ENCODE results near the gene SH3RF2. TPM values are rescaled to one million over a fixed set of nuclear protein-coding genes. Genes with fewer than 3 reads are reported as not detected.
"Not testable (repeated sequence)": the region's sequence is repeated elsewhere in the genome, so short reads cannot be mapped to it uniquely, and the experiment has no call there.

SH3RF2 gene
- total and polyA plus RNA-seq, 4 experiments from 2014 or later = not detected

DNA sequence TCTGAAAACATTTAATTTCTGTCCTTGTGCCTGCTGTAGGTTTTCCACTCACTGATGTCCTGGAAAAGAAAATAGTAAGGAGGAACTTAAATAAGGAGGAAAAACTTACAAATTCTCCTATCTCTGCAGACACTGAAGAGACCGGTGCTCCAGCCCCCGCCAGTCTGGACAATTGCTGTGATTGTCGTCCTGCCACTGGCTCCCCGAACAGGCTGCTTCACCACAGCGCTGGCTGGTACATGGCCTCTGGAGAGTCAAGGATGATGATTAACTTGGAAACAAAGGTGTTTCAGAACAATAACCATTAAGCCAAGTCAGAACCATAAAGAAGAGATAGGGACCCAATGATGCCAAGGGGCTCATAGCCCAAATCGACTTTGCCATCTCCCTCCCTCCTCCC, 161.7 kb downstream of the SH3RF2 start:
- ChIA-PET POLR2A (ENCODE audit: partially characterized antibody) (no interaction called here), CTCF (ENCODE audit: partially characterized antibody) (no interaction called here)
- no peaks in the 10 kb centered on the region for H3K4me1 ChIP-seq (ENCODE audit: insufficient read depth, low read length)
- Mint-ChIP-seq H3K27me3 (no peaks in the 10 kb centered on the region), H3K36me3 (peaks cover 0 to 4% of the 10 kb centered on the region in 2 donors), H3K9me3 (peaks cover 0 to 3% (median 0%) of the 10 kb centered on the region in 8 donors), H3K27ac (no peak overlapping the region), H3K4me3 (no peak overlapping the region), H3K4me1 (no peaks in the 10 kb centered on the region)
- no peaks in the 10 kb centered on the region for H3K27me3 ChIP-seq (ENCODE audit: insufficient read depth, low read length)
- H3K4me3 ChIP-seq (ENCODE audit: low read length in 2 of 2) = no peak overlapping the region
- intact Hi-C loops (cut with micrococcal nuclease) = no loop called here
- DNase-seq = no peak
- no peaks in the 10 kb centered on the region for H3K36me3 ChIP-seq (ENCODE audit: insufficient read depth, low read length)
- H3K27ac ChIP-seq (ENCODE audit: low read depth, low read length) = no peak overlapping the region
- H3K9me3 ChIP-seq (ENCODE audit: control insufficient read depth in 1 of 2, low read length in 2 of 2) = no peaks in the 10 kb centered on the region

DNA sequence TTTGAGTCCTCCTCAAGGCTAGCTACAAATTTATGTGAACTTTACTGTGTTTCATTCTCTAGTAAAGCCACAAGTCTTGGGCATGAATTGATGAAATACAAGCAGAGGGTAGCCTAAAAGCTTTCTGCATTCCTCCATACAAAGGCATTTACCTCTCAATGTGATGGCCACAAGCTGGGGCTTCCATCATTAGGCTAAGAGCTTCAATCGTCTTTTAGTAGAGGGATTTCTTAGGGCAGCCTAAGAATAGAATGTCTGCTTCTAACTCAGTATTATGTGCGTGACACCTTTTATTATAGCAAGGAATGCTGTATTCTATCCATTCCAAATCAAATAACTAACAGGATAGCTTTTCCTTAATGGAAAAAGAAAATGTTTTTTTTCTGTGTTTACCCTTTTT, 165.3 kb downstream of the SH3RF2 start:
- DNase-seq = no peak
- CTCF ChIA-PET (ENCODE audit: partially characterized antibody) = no interaction called here
- H3K27ac ChIP-seq (ENCODE audit: low read depth, low read length) = no peak overlapping the region
- H3K27me3 Mint-ChIP-seq = no peaks in the 10 kb centered on the region
- no peaks in the 10 kb centered on the region for H3K36me3 ChIP-seq (ENCODE audit: insufficient read depth, low read length)
- no peak overlapping the region for H3K27ac Mint-ChIP-seq
- H3K4me3 ChIP-seq (ENCODE audit: low read length in 2 of 2) = no peak overlapping the region
- peaks cover 0 to 3% (median 0%) of the 10 kb centered on the region in 8 donors for H3K9me3 Mint-ChIP-seq
- H3K4me1 Mint-ChIP-seq = no peaks in the 10 kb centered on the region
- no peaks in the 10 kb centered on the region for H3K9me3 ChIP-seq (ENCODE audit: control insufficient read depth in 1 of 2, low read length in 2 of 2)
- peaks cover 3 to 16% of the 10 kb centered on the region in 2 donors for H3K36me3 Mint-ChIP-seq
- POLR2A ChIA-PET (ENCODE audit: partially characterized antibody) = no interaction called here
- no peak overlapping the region for H3K4me3 Mint-ChIP-seq
- no peaks in the 10 kb centered on the region for H3K4me1 ChIP-seq (ENCODE audit: insufficient read depth, low read length)
- intact Hi-C loops (cut with micrococcal nuclease) = no loop called here
- no peaks in the 10 kb centered on the region for H3K27me3 ChIP-seq (ENCODE audit: insufficient read depth, low read length)

DNA sequence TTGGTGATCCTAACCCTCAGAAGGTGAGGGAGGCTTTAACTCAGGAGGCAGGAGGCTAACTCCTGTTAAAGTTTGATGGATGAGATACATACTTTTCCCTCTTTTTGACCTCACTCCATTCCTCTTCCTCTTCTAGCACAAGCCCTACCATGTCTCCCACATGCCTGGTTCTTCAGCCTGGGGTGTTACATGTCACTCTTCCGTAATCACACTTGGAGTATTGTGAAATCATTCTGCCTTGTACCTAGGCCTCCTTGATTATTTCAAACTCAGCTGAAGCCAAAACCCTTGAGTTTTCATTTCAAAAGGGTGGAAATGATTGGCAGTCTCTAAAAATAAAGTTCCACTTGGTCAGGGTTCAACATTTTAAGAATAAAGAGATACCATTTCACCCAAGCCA, 167.2 kb downstream of the SH3RF2 start:
- Histone ChIP-seq H3K9me3 (ENCODE audit: control insufficient read depth in 1 of 2, low read length in 2 of 2) (no peaks in the 10 kb centered on the region), H3K27me3 (ENCODE audit: insufficient read depth, low read length) (no peaks in the 10 kb centered on the region), H3K4me1 (ENCODE audit: insufficient read depth, low read length) (no peaks in the 10 kb centered on the region), H3K4me3 (ENCODE audit: low read length in 2 of 2) (no peak overlapping the region), H3K27ac (ENCODE audit: low read depth, low read length) (no peak overlapping the region), H3K36me3 (ENCODE audit: insufficient read depth, low read length) (no peaks in the 10 kb centered on the region)
- no peak for DNase-seq
- POLR2A ChIA-PET (ENCODE audit: partially characterized antibody) = no interaction called here
- Mint-ChIP-seq H3K9me3 (peaks cover 0 to 3% (median 0%) of the 10 kb centered on the region in 8 donors), H3K27me3 (no peaks in the 10 kb centered on the region), H3K4me1 (no peaks in the 10 kb centered on the region), H3K36me3 (peaks cover 4 to 16% of the 10 kb centered on the region in 2 donors), H3K4me3 (no peak overlapping the region), H3K27ac (no peak overlapping the region)
- CTCF ChIA-PET (ENCODE audit: partially characterized antibody) = no interaction called here
- intact Hi-C loops (cut with micrococcal nuclease) = no loop called here

DNA sequence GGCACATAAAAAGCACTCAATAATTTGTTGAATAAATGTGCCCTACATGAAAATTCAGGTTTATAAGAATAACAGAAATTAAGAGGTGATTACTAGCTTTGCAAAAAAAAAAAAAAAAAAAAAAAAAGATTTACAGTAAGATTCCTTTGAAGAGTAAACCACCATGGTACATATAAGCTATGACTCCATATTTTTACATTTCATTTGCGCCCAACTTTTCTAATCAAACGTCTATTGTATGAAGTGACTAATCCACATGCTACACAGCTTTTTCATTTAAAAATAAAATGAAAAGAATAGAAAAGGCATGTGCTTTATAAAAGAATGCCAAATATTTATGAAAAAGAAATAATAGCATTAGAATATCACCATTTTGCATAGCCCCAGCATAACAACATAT, 169.1 kb downstream of the SH3RF2 start, which contains the start of gene PLAC8L1:
TSS of gene PLAC8L1 (minus strand) at position 101 of the 400 bp plus-strand sequence. CDS start 1,266 bp downstream, outside the sequence.
- H3K27ac Mint-ChIP-seq = no peak within 1 kb of the TSS
- Histone ChIP-seq H3K4me1 (ENCODE audit: insufficient read depth, low read length) (no peaks in the 10 kb centered on the region), H3K27ac (ENCODE audit: low read depth, low read length) (no peak within 1 kb of the TSS), H3K9me3 (ENCODE audit: control insufficient read depth in 1 of 2, low read length in 2 of 2) (no peaks in the 10 kb centered on the region), H3K27me3 (ENCODE audit: insufficient read depth, low read length) (no peaks in the 10 kb centered on the region), H3K36me3 (ENCODE audit: insufficient read depth, low read length) (no peaks in the 10 kb centered on the region), H3K4me3 (ENCODE audit: low read length in 2 of 2) (no peak within 1 kb of the TSS)
- H3K27me3 Mint-ChIP-seq = no peaks in the 10 kb centered on the region
- no peaks in the 10 kb centered on the region for H3K9me3 Mint-ChIP-seq
- ChIA-PET CTCF (ENCODE audit: partially characterized antibody) (no interaction called here), POLR2A (ENCODE audit: partially characterized antibody) (no interaction called here)
- DNase-seq = no peak
- intact Hi-C loops (cut with micrococcal nuclease) = no loop called here
- H3K36me3 Mint-ChIP-seq = peaks cover 4 to 16% of the 10 kb centered on the region in 2 donors
- H3K4me3 Mint-ChIP-seq = no peak within 1 kb of the TSS
- H3K4me1 Mint-ChIP-seq = no peaks in the 10 kb centered on the region

DNA sequence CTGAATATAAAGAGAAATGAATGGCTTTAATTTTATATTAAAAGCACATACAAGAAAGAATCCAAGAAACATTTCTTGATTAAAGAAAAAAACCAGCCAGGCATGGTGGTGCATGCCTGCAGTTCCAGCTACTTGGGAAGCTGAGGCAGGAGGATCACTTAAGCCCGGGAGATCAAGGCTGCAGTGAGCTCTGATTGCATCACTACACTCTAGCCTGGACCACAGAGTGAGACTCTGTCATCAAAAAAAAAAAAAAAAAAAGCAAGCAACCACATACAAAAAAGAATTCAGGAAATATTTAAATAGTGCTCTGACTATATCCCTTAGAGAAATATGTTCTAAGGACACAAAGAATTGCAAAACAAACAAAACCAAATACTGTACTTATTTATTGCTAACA, 171.5 kb downstream of the SH3RF2 start:
- Mint-ChIP-seq H3K27ac (no peak overlapping the region), H3K27me3 (no peaks in the 10 kb centered on the region), H3K4me3 (no peak overlapping the region), H3K9me3 (no peaks in the 10 kb centered on the region), H3K4me1 (no peaks in the 10 kb centered on the region), H3K36me3 (peaks cover 16 to 17% of the 10 kb centered on the region in 2 donors)
- Histone ChIP-seq H3K36me3 (ENCODE audit: insufficient read depth, low read length) (no peaks in the 10 kb centered on the region), H3K4me1 (ENCODE audit: insufficient read depth, low read length) (no peaks in the 10 kb centered on the region), H3K9me3 (ENCODE audit: control insufficient read depth in 1 of 2, low read length in 2 of 2) (no peaks in the 10 kb centered on the region), H3K4me3 (ENCODE audit: low read length in 2 of 2) (no peak overlapping the region), H3K27me3 (ENCODE audit: insufficient read depth, low read length) (no peaks in the 10 kb centered on the region), H3K27ac (ENCODE audit: low read depth, low read length) (no peak overlapping the region)
- no peak for DNase-seq
- ChIA-PET POLR2A (ENCODE audit: partially characterized antibody) (no interaction called here), CTCF (ENCODE audit: partially characterized antibody) (no interaction called here)
- intact Hi-C loops (cut with micrococcal nuclease) = no loop called here

DNA sequence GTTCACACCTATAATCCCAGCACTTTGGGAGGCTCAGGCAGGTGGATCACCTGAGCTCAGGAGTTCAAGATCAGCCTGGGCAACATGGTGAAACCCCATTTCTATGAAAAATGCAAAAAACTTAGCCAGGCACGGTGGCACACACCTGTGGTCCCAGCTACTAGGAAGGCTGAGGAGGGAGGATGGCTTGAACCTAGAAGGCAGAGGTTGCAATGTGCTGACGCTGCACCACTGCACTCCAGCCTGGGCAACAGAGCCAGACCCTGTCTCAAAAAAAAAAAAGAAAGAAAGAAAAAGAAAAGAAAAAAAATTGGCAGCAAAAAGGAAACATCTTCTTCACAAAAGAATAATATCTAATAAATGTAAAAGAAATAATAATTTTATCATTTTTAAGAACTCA, 172.5 kb downstream of the SH3RF2 start:
- POLR2A ChIA-PET (ENCODE audit: partially characterized antibody) = interaction anchor here (0.6 kb wide), 1 partner anchor 22 kb away, joined by 3 read pairs; no protein-coding TSS in a partner anchor
- H3K27me3 Mint-ChIP-seq; CTCF ChIA-PET (ENCODE audit: partially characterized antibody): not testable (repeated sequence)

DNA sequence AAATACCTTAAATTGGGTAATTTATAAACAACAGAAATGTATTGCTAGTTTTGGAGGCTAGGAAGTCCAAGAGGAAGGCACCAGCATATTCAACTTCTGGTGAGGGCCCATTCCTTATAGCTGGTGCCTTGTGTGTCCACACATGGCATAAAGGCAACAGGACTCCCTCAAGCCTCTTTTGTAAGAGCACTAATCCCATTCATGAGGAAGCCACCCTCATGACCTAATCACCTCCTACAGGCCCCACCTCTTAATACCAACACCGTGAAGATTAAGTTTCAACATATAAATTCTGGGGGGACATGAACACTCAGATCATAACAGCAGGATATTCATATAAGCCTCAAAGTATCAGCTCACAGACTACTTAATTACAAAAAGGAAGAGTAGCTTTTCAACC, 173.0 kb downstream of the SH3RF2 start:
- Histone ChIP-seq H3K4me1 (ENCODE audit: insufficient read depth, low read length) (no peaks in the 10 kb centered on the region), H3K27ac (ENCODE audit: low read depth, low read length) (no peak overlapping the region), H3K9me3 (ENCODE audit: control insufficient read depth in 1 of 2, low read length in 2 of 2) (no peaks in the 10 kb centered on the region), H3K27me3 (ENCODE audit: insufficient read depth, low read length) (no peaks in the 10 kb centered on the region), H3K4me3 (ENCODE audit: low read length in 2 of 2) (no peak overlapping the region), H3K36me3 (ENCODE audit: insufficient read depth, low read length) (peaks cover 13% of the 10 kb centered on the region)
- DNase-seq = no peak
- H3K36me3 Mint-ChIP-seq = peaks cover 18 to 20% of the 10 kb centered on the region in 2 donors
- H3K4me1 Mint-ChIP-seq = no peaks in the 10 kb centered on the region
- no peak overlapping the region for H3K4me3 Mint-ChIP-seq
- H3K9me3 Mint-ChIP-seq = no peaks in the 10 kb centered on the region
- POLR2A ChIA-PET (ENCODE audit: partially characterized antibody) = no interaction called here
- CTCF ChIA-PET (ENCODE audit: partially characterized antibody) = no interaction called here
- H3K27ac Mint-ChIP-seq = peak overlapping the region in 1 of 7 donors; percentile 20
- intact Hi-C loops (cut with micrococcal nuclease) = no loop called here
- no peaks in the 10 kb centered on the region for H3K27me3 Mint-ChIP-seq

More for the DNA sequence above, 172.5 kb downstream of the SH3RF2 start:
- H3K9me3 Mint-ChIP-seq; DNase-seq; H3K4me1 ChIP-seq (ENCODE audit: insufficient read depth, low read length); H3K4me3 Mint-ChIP-seq; H3K36me3 ChIP-seq (ENCODE audit: insufficient read depth, low read length); intact Hi-C loops (cut with micrococcal nuclease); H3K27ac ChIP-seq (ENCODE audit: low read depth, low read length); H3K4me1 Mint-ChIP-seq; H3K27ac Mint-ChIP-seq; H3K9me3 ChIP-seq (ENCODE audit: control insufficient read depth in 1 of 2, low read length in 2 of 2); H3K4me3 ChIP-seq (ENCODE audit: low read length in 2 of 2); H3K27me3 ChIP-seq (ENCODE audit: insufficient read depth, low read length): not testable (repeated sequence)
- H3K36me3 Mint-ChIP-seq = peaks cover 18 to 20% of the 10 kb centered on the region in 2 donors

DNA sequence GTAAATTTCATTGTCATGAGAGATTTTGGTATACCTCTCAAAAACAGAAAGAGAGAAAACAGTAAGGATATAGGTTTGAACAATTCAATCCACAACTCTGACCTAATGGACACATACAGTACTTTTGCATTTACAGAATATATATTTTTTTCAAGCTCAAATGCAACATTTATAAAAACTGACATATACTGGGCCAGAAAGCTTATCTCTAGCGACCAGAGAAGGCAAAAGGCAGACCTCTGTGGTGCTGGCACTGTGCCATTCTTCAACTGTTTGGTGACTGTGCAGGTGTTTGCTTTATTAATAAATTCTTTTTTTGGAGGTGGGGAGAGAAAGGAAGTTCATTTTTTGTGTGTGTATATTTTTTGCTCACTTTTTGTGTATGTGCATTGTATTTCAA, 175.0 kb downstream of the SH3RF2 start:
- no peaks in the 10 kb centered on the region for H3K4me1 ChIP-seq (ENCODE audit: insufficient read depth, low read length)
- no peak for DNase-seq
- intact Hi-C loops (cut with micrococcal nuclease) = no loop called here
- peaks cover 14% of the 10 kb centered on the region for H3K36me3 ChIP-seq (ENCODE audit: insufficient read depth, low read length)
- ChIA-PET POLR2A (ENCODE audit: partially characterized antibody) (interaction anchor here (0.7 kb wide), 1 partner anchor 18 kb away, joined by 3 read pairs; no protein-coding TSS in a partner anchor), CTCF (ENCODE audit: partially characterized antibody) (no interaction called here)
- H3K27me3 ChIP-seq (ENCODE audit: insufficient read depth, low read length) = no peaks in the 10 kb centered on the region
- Mint-ChIP-seq H3K4me1 (no peaks in the 10 kb centered on the region), H3K4me3 (no peak overlapping the region), H3K36me3 (peaks cover 17 to 30% of the 10 kb centered on the region in 2 donors), H3K9me3 (no peaks in the 10 kb centered on the region), H3K27ac (peak overlapping the region in 2 of 7 donors; percentile 48 to 53), H3K27me3 (no peaks in the 10 kb centered on the region)
- H3K9me3 ChIP-seq (ENCODE audit: control insufficient read depth in 1 of 2, low read length in 2 of 2) = no peaks in the 10 kb centered on the region
- H3K27ac ChIP-seq (ENCODE audit: low read depth, low read length) = no peak overlapping the region
- no peak overlapping the region for H3K4me3 ChIP-seq (ENCODE audit: low read length in 2 of 2)
